Measurements from ENCODE around the gene RARG.

Gene RARG

DNA sequence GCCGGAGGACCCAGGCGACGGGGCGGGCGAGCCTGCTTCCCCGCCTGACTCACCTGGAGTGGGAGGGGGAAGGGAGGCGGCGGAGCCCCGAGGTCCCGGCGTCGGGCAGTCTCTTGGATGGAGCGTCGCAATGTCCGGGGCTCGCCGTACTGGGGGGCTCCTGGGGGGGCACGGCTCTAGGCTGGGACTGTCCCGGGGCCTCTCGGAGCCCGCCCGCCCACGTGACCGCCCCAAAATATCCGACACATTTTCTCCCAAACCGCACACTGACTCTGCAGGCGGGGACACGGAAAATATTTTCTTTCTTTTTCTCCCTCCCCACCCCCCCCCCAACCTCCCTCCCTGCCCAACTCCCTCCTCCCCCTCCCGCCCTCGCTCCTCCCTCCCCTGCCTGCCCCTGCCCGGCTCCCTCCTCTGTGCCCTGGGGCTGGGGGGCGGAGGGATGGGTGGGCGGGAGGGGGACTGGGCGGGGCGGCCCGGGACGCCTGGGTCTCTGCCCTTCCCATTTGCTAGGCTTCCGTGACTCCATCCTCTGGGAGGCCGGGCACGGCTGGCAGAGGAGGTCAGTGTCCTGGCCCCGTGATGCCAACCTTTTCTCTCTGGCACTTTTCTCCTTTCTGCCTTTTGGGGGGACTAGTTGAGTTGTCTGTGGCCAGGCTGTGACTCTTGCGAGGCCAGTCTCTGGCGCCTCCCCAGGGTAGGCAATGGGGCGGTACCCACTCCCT, at the start of gene RARG:
Gene RARG (minus strand): TSS at position 289 of the 725 bp plus-strand sequence. CDS start 4,664 bp downstream, outside the sequence.
- no peak for DNase-seq (ENCODE audit: extremely low spot score, insufficient read length, low read depth)

DNA sequence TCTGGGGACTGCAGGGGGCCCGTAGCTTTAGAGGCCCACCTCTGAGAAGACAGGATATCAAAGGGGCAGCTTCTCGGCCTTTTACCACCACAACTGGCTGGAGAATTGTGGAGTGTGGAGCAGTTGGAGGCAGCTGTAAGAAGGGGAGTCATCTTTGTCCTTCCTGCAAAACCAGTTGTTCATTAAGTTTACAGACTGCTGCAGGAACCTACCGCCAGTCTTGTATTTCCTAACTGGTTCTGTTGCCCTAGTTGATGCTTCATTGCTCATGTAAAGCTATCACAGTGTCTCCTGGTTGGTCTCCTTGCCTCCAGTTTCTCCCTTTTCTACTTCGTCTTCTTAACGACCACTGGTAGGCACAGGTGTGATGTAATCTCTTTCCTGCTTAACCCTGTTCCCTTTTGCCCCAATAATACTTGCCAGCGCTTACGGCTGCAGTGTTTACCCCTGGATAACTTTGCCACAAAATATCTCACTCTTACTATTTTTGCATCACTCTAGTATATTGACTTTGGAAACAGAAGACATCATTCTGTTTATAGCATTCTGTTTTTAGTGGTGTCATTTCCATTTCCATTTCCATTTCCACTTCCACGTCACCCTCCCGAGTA, 48.0 kb upstream of the RARG start:
- no peak for DNase-seq (ENCODE audit: extremely low spot score, insufficient read length, low read depth)
- no peak for FAIRE-seq

More for the DNA sequence above, at the start of gene RARG:
- no peak for FAIRE-seq

DNA sequence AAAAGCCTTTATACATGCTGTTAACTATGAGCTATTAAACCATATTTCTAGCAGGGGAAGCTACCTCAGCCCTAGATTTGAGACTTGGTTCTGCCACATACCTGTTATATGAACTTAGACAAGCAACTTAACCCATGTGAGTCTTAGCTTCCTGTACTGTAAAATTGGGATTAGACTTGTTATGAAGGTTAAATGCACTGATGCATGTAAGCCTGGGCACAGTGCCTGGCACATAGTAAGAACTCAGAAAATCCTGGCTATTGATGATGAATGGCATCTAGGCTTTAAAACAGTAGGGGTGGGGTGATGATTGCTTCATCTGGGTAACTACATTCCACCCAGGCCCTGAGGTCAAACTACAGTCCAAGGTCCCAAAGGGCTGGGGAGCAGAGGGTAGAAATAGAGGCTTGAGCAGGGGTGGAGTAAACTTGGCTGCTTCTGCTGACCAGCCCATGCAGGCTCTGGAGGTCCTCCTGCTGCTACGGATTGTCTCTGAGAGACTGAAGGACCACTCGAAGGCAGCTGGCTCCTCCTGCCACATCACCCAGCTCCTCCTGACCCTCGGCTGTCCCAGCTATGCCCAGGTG, 47.4 kb upstream of the RARG start:
- no peak for FAIRE-seq
- DNase-seq (ENCODE audit: extremely low spot score, insufficient read length, low read depth) = no peak

DNA sequence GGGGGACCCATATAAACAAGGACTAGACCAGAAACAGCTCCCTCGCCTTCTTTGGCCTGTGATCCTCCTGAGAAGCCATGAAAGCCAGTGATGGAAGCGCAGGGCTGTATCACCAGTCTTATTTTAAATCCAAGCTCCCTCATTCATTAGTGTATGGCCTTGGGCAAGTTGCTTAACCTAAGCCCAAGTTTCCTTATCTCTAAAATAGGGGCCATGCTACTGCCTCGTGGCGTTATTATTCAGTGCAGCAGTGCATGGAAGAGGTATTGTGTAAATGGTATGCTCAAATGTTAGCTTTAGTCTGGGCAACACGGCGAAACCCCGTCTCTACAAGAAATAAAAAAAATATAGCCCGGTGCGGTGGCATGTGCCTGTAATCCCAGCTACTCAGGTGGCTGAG, 46.0 kb upstream of the RARG start:
- FAIRE-seq = no peak

DNA sequence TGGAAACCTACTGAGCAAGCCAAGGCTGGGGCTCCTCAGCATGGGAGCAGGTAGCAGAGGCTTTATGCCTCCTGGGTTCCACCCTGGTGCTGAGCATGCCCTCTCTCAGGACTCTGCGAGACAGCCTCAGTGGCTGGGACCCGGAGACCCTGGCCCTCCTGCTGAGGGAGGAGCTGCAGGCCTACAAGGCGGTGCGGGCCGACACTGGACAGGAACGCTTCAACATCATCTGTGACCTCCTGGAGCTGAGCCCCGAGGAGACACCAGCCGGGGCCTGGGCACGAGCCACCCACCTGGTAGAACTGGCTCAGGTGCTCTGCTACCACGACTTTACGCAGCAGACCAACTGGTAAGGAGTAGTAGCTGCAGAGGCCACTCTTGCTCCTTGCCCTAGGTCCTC, 44.5 kb upstream of the RARG start:
- no peak for FAIRE-seq
- DNase-seq (ENCODE audit: extremely low spot score, insufficient read length, low read depth) = no peak

More for the DNA sequence above, 46.0 kb upstream of the RARG start:
- no peak for DNase-seq (ENCODE audit: extremely low spot score, insufficient read length, low read depth)

DNA sequence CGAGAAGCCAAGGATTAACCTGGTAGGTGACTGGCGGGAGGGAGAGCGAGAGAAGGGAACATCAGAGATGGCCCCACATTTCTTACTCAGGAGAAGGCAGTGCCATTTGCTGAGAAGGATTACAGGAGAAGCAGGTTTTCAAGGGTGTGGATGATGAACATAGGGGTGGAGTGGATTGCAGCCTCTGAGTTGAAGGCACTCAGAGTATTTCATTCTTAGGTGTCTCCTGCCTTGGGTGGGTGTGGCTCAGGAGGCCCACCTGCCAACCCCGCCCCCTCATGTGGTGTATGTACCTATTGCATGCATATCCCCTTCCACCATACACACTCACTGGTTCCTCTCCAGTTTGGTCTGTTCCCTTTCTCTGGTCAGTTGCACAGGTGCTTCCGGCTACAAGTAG, 42.4 kb upstream of the RARG start:
- DNase-seq (ENCODE audit: extremely low spot score, insufficient read length, low read depth) (no peak), FAIRE-seq (no peak)

DNA sequence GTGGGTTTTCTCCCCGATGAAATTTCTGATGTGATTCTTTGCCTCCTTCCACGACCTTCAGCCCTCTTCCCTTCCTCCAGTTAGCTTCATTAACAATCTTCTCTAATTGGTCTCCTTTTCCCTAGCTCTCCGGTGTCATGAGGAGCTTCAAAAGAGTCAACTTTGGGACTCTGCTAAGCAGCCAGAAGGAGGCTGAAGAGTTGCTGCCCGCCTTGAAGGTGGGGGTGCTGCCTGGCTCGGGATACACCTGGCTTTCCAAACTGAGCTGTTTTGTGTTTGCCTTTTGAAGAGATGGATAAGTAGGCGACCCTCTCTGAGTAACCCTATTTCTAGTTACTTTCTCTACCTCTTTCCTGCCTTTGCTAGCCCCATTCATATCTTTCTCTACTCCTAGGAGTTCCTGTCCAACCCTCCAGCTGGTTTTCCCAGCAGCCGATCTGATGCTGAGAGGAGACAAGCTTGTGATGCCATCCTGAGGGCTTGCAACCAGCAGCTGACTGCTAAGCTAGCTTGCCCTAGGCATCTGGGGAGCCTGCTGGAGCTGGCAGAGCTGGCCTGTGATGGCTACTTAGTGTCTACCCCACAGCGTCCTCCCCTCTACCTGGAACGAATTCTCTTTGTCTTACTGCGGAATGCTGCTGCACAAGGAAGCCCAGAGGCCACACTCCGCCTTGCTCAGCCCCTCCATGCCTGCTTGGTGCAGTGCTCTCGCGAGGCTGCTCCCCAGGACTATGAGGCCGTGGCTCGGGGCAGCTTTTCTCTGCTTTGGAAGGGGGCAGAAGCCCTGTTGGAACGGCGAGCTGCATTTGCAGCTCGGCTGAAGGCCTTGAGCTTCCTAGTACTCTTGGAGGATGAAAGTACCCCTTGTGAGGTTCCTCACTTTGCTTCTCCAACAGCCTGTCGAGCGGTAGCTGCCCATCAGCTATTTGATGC, 36.9 kb upstream of the RARG start:
- DNase-seq (ENCODE audit: extremely low spot score, insufficient read length, low read depth) = no peak
- no peak for FAIRE-seq

DNA sequence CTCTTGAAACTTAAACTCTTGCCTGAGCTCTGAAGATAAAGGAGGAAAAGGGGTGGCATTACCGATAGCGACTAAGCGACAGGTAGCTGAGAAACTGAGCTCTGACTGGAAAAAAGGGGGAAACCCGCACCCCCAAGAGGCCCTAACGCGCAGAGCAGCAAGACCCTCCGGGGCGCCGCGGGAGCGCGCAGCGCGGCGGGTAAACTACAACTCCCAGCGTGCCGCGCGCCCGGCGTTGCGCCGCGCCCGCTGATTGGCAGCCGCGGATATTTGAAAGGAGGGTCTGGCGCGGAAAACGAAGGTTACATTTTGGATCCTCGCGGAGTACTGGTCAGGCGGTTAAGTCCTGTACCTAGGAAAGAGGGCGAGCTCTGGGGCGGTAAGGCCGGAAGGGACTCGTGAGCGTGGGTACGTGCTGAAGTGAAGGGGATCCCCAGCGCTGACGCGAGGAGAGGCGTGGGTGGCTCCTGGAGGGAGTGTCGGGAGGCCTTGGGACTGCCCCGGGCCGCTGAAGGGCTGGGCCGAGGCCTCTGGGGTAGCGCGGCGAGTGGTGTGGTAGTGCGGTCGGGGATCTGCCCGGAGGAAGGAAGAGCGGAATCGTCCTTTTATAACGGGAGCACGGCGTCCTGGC, 36.1 kb upstream of the RARG start, which contains the start of gene ESPL1:
Gene ESPL1 (plus strand): TSS at position 301 of the 631 bp plus-strand sequence. CDS start 468 bp downstream, outside the sequence.
- peak; percentile 82 for FAIRE-seq

DNA sequence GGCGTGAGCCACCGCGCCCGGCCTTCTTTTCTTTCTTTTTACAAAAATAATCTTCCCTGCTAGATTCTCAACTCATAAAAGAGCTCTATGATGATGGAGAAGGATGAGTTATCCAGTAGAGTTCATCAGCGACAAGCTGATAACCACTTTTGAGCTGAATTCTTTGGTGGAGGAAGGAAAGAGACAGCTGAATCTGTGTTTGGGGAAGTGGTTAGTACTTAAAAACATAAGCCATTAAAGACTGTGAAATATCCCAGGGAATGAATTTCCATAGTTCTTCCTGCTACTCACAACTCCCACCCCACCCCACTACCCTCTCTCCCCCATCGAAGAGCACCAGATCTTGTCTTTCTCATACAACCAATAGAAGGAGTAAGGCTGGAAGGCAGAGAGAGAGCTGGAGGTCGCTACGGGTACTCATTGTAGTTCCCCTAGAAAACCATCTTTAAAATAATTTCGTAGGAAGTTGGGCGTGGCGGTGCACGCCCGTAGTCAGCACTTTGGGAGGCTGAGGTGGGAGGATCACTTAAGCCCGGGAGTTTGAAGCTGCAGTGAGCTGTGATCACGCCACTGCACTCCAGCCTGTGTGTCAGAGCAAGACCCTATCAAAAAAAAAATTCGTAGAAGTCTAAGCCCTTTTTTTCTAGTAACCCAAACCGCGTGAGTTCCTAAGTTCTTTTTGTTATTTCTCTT, 35.4 kb upstream of the RARG start:
- DNase-seq (ENCODE audit: extremely low spot score, insufficient read length, low read depth) (no peak), FAIRE-seq (peak; percentile 18)

More for the DNA sequence above, 36.1 kb upstream of the RARG start, which contains the start of gene ESPL1:
- peak; percentile 86 for DNase-seq (ENCODE audit: extremely low spot score, insufficient read length, low read depth)

DNA sequence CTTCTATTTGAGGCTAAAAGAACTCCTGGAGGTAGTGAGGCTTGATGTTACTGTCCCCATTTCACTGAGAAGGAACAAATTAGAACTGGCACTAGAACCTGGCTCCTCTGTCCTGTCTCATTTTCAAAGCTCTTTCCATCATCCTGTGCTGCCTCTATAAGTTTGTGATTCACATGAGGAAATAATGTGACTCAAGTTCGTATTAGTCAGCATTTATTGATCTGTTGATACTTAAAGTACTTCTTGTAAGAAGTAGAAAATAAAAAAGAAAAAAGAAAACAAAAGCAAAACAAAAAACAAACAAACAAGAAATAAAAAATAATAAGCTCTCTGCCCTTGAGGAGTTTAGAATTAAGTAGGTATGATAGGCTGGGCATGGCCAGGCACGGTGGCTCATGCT, 33.8 kb upstream of the RARG start:
- FAIRE-seq = no peak

DNA sequence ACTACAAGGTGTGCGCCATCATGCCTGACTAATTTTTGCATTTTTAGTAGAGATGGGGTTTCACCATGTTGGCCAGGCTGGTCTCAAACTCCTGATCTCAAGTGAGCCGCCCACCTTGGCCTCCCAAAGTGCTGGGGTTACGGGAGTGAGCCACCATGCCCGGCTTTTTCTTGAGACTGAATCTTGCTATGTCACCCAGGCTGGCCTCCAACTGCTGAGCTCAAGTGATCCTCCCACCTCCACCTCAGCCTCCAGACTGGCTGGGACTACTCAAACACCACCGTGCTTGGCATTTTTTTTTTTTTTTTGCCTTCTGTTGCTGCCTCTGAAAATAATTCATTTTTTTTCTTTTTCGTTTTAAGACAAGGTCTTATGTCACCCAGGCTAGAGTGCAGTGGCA, 27.9 kb upstream of the RARG start:
- DNase-seq (ENCODE audit: extremely low spot score, insufficient read length, low read depth) (no peak), FAIRE-seq (no peak)

More for the DNA sequence above, 33.8 kb upstream of the RARG start:
- no peak for DNase-seq (ENCODE audit: extremely low spot score, insufficient read length, low read depth)

DNA sequence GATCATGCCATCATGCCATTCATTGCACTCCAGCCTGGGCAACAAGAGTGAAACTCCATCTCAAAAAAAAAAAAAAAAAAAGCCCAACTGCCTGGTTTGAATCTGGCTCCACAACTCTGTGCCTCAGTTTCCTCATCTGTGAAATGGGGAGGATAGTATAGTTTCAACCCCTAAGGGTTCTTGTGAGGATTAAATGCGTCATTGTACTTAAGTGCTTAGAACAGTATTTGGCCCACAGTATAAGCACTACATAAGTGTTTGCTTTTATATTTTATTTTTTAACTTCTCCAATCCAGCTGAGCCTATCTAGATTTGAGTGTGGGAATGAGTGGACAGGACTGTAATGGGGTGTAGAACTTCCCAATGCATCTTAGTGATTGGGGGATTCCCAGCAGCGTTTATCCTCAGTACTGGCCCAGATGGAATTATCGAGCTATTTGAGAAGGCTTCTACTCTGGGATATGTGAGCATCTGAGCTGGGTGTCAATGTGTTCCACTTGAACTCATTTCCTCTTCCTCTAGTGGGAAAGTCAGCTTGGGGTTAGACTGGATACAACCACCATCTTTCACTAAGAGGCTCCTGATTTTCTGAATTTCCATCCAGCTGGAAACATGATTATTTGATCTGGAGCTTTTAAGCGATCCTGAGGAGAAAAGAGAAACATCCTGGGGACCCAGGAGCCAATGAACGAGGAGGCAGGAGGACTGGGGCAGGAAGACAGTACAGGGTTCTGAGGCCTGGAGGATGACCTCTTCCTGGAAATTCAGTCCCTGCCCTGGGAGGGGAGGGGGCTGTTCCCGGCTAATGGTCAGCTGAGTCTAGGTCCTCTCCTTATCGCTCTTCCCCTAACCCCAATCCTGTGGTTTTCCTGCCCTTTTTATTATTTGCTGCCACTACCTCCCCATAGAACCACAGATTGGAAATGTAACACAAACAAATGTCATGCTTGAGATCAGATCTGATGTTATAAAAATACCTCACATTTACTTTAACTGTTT, 26.8 kb upstream of the RARG start:
- DNase-seq (ENCODE audit: extremely low spot score, insufficient read length, low read depth) (no peak), FAIRE-seq (no peak)

DNA sequence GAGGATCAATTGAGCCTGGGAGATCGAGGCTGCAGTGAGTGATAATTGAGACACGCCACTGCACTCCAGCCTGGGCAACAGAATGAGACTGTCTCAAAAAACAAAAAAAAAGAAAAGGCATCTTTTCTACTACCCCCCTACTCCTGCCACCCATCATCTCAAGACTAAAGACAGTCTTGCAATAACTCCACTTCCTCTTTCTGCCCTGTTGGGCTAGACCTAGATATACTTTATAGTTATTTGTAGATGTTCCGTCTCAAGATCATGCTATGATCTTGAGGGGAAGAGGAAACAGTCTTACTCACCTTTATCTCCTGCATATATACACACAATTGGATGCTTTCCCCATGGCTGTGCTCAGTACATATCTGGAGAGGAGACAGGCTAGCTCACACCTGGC, 24.0 kb upstream of the RARG start:
- DNase-seq (ENCODE audit: extremely low spot score, insufficient read length, low read depth) (no peak), FAIRE-seq (no peak)

DNA sequence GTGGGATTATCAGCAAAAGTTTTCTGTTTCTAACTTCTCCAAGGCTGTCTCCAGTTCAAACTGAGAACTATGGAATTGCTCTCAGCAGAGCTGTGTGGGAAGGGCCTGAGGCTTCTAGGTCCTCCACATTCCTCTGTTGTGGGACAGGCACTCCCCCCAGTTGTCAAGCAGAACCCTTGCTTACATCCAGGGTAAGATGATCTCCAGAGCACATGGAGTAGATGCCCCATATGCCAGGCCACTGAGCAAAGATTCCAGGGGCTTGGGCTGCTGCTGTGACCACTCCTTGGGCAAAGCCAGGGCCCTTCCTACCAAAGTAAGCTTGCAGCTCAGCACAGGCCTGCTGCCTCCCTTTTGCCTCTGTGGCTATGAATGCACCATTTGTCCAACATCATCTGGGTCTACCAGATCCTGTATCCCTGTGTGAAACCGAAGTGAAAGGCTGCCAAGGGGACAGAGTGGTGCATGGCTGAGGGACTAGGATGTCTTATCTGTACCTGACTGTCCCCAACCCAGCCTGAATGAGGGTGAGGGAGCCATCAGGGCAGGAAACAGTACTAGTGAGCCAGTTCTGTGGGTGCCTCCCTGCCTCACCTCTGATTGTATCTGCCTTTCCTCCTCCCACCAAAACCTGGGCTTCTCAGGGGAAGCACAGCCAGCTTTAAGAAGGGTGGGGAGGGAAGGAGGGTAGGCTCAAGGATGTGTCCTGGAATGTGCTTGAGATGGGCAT, 23.0 kb upstream of the RARG start:
- FAIRE-seq (no peak), DNase-seq (ENCODE audit: extremely low spot score, insufficient read length, low read depth) (no peak)

DNA sequence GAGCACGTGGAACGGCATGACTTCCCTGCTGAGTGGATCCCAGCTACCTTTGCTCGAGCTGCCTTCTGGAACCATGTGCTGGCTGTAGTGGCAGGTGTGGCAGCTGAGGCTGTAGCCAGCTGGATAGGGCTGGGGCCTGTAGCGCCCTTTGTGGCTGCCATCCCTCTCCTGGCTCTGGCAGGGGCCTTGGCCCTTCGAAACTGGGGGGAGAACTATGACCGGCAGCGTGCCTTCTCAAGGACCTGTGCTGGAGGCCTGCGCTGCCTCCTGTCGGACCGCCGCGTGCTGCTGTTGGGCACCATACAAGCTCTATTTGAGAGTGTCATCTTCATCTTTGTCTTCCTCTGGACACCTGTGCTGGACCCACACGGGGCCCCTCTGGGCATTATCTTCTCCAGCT, 21.3 kb upstream of the RARG start:
- DNase-seq (ENCODE audit: extremely low spot score, insufficient read length, low read depth) (no peak), FAIRE-seq (no peak)

DNA sequence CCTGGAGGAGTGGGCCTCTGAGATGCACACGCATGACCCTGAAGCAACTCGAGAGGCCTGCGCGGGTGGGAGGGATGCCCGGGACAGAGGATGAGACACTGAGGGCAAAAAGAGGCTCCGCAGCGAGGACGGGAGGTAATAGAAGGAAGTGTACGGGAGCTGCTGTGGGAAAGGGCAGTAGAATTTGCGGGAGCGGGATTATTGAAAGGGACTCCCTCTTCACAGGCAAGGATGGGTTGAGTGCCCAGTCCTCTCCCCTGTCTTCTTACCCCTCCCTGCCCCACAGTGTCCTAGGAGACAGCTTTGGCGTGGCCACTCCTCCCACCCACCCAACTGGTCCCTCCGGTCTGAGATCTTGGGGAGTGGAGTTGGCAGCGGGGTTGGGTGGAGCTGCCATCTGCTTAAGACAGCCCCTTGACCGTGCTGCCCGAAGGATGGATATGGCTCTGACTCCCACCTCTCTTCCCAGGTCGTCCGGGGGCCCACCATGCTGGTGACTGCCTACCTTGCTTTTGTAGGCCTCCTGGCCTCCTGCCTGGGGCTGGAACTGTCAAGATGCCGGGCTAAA, 20.4 kb upstream of the RARG start:
- FAIRE-seq (no peak), DNase-seq (ENCODE audit: extremely low spot score, insufficient read length, low read depth) (no peak)
